HepG2 (cell line): Measurements from ENCODE around the gene RAB34. TPM values are rescaled to one million over a fixed set of nuclear protein-coding genes. Genes with fewer than 3 reads are reported as not detected.

Experiments used
- MAF1 ChIP-seq: sonication (generic); formaldehyde crosslinking; IDR thresholded peaks from 2 replicates; pipeline ENCODE4 v1.5.0; 2020; ENCODE audit warnings: missing genetic modification reagents, borderline replicate concordance
- MLLT10 ChIP-seq: sonication (generic); formaldehyde crosslinking; IDR thresholded peaks from 2 replicates; pipeline ENCODE4 v1.4.0; 2020; ENCODE audit warnings: missing genetic modification reagents
- PBX3 ChIP-seq: sonication (generic); formaldehyde crosslinking; IDR thresholded peaks from 2 replicates; pipeline ENCODE4 v1.8.1; 2023; ENCODE audit warnings: missing genetic modification reagents, inconsistent platforms, borderline replicate concordance
- STAG1 ChIP-seq: sonication (generic); formaldehyde crosslinking; IDR thresholded peaks from 2 replicates; pipeline ENCODE4 v1.4.0; 2020; ENCODE audit warnings: missing genetic modification reagents
- ZBTB10 ChIP-seq: sonication (generic); formaldehyde crosslinking; IDR thresholded peaks from 2 replicates; pipeline ENCODE4 v1.4.0; 2020; ENCODE audit warnings: missing genetic modification reagents, borderline replicate concordance
- ZBTB25 ChIP-seq: IDR thresholded peaks from 2 replicates; pipeline ENCODE4 v1.6.1; 2018; ENCODE audit warnings: missing genetic modification reagents
- ZBTB46 ChIP-seq: sonication (generic); formaldehyde crosslinking; IDR thresholded peaks from 2 replicates; pipeline ENCODE4 v1.4.0; 2020; ENCODE audit warnings: mild to moderate bottlenecking, missing genetic modification reagents, borderline replicate concordance
- ZFX ChIP-seq: sonication (generic); formaldehyde crosslinking; IDR thresholded peaks from 2 replicates; pipeline ENCODE4 v1.4.0; 2020; ENCODE audit warnings: mild to moderate bottlenecking, low read depth, missing genetic modification reagents, moderate library complexity
- ZNF263 ChIP-seq: sonication (generic); formaldehyde crosslinking; IDR thresholded peaks from 2 replicates; pipeline ENCODE4 v1.4.0; 2020; ENCODE audit warnings: missing genetic modification reagents
- ZSCAN20 ChIP-seq: sonication (generic); formaldehyde crosslinking; IDR thresholded peaks from 2 replicates; pipeline ENCODE4 v1.4.0; 2020; ENCODE audit warnings: missing genetic modification reagents, mild to moderate bottlenecking, borderline replicate concordance
- polyA plus RNA-seq, 8 experiments: library from polyadenylated mRNA; depleted of rRNA in 3 of 8; stranded (reverse) in 7 of 8; unstranded in 1 of 8; fragments of >200 nt; fragmentation: Illumina TruSeq in 4 of 8; extraction: Trizol in 4 of 8; gene quantifications; 2 replicates each; pipeline versions ENCODE4 v1.2.1 to v1.2.3, GENCODE V29; 2011 to 2016; ENCODE audit warnings: low read depth in 4 of 8, missing spikeins in 1 of 8, mixed read lengths in 1 of 8; ENCODE audit not compliant: insufficient read depth in 1 of 8
- total RNA-seq, 5 experiments: library from RNA; depleted of rRNA; stranded (reverse); fragments of >200 nt; fragmentation: Illumina TruSeq; extraction: Trizol; gene quantifications; 2 replicates each; pipeline ENCODE4 v1.2.3, GENCODE V29; 2016; ENCODE audit warnings: low read depth in 1 of 5
- TF ChIP-seq, protein P1 (sequence below): sonication (generic); formaldehyde crosslinking; IDR thresholded peaks from 2 replicates; pipeline ENCODE4 v1.8.1; 2023; ENCODE audit warnings: mild to moderate bottlenecking, missing genetic modification reagents
- TF ChIP-seq, protein P2 (sequence below): sonication (generic); formaldehyde crosslinking; IDR thresholded peaks from 2 replicates; pipeline ENCODE4 v1.4.0; 2020; ENCODE audit warnings: missing genetic modification reagents, borderline replicate concordance

RAB34 gene
- total and polyA plus RNA-seq, 2 of the 13 experiments (the other 11 are each of a cell fraction or from before 2014, with no cell fraction given) = 0.49 TPM; not detected in 1

GRCh38 chr17:28743243-28744103 is 25.8 kb upstream of the RAB34 start, which contains the start of gene TRAF4 (continued):
- TF ChIP-seq ZBTB46 (CRISPR knock-in tag) (no peak; the same call in 1 of the 2 replicates), ZBTB10 (CRISPR knock-in tag) (peak; percentile 81; the same call in 1 of the 2 replicates), MLLT10 (CRISPR knock-in tag) (no peak), MAF1 (no peak; the same call in 1 of the 2 replicates), ZNF263 (CRISPR knock-in tag) (peak; percentile 20; the same call in 1 of the 2 replicates), STAG1 (CRISPR knock-in tag) (no peak), PBX3 (CRISPR knock-in tag) (no peak), ZFX (CRISPR knock-in tag) (peak; percentile 60), ZBTB25 (CRISPR knock-in tag) (0 out of 2 replicates have a peak, but pooled peaks have one; percentile 10), ZSCAN20 (peak; percentile 65; the same call in 1 of the 2 replicates)
- TF ChIP-seq, protein P1, sequence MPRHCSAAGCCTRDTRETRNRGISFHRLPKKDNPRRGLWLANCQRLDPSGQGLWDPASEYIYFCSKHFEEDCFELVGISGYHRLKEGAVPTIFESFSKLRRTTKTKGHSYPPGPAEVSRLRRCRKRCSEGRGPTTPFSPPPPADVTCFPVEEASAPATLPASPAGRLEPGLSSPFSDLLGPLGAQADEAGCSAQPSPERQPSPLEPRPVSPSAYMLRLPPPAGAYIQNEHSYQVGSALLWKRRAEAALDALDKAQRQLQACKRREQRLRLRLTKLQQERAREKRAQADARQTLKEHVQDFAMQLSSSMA = 0 out of 2 replicates have a peak, but pooled peaks have one; percentile 33
- TF ChIP-seq, protein P2, sequence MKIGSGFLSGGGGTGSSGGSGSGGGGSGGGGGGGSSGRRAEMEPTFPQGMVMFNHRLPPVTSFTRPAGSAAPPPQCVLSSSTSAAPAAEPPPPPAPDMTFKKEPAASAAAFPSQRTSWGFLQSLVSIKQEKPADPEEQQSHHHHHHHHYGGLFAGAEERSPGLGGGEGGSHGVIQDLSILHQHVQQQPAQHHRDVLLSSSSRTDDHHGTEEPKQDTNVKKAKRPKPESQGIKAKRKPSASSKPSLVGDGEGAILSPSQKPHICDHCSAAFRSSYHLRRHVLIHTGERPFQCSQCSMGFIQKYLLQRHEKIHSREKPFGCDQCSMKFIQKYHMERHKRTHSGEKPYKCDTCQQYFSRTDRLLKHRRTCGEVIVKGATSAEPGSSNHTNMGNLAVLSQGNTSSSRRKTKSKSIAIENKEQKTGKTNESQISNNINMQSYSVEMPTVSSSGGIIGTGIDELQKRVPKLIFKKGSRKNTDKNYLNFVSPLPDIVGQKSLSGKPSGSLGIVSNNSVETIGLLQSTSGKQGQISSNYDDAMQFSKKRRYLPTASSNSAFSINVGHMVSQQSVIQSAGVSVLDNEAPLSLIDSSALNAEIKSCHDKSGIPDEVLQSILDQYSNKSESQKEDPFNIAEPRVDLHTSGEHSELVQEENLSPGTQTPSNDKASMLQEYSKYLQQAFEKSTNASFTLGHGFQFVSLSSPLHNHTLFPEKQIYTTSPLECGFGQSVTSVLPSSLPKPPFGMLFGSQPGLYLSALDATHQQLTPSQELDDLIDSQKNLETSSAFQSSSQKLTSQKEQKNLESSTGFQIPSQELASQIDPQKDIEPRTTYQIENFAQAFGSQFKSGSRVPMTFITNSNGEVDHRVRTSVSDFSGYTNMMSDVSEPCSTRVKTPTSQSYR = no peak
